ENCODE data around the gene CHID1. TPM values are rescaled to one million over a fixed set of nuclear protein-coding genes. Genes with fewer than 3 reads are reported as not detected.

The CHID1 gene
- total RNA-seq, 1 experiment from 2014 or later: 85.6 TPM

DNA sequence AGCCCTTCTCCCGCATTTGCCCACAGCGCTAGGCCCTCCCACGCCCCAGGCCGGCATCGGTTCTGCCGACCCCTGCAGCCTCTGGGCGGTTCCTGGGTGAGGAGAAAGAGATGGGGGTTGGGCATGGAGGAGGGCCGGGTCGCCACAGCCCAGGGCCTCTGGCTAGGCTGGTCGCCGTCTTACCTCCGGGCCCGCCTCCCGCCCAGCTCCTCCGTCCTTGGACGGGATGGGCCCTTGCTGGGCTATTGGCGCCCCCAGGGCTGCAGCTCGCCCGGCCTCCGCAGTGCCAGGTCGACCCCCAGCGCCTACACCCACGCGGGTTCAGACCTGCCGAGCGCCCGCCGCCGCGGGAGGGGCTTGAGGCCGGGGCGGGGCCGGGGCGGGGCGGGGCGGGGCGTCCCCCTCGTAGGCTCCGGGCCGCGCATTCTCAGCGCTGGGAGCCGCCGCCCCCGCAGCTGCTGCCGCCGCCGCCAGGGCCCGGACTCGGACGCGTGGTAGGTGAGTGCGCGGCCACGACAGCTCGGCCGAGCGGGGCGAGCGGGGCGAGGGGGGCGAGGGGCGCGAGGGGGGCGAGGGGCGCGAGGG is 78.0 kb downstream of the CHID1 start, which contains the start of gene CD151:
TSS of gene CD151 (plus strand) at position 424 of the 585 bp plus-strand sequence. CDS start 3,118 bp downstream, outside the sequence.
- H3K4me1 ChIP-seq (replicated peaks; ENCODE audit: insufficient read depth): peaks cover 24% of the 10 kb centered on the region
- DNase-seq: peak; percentile 34 to 60

DNA sequence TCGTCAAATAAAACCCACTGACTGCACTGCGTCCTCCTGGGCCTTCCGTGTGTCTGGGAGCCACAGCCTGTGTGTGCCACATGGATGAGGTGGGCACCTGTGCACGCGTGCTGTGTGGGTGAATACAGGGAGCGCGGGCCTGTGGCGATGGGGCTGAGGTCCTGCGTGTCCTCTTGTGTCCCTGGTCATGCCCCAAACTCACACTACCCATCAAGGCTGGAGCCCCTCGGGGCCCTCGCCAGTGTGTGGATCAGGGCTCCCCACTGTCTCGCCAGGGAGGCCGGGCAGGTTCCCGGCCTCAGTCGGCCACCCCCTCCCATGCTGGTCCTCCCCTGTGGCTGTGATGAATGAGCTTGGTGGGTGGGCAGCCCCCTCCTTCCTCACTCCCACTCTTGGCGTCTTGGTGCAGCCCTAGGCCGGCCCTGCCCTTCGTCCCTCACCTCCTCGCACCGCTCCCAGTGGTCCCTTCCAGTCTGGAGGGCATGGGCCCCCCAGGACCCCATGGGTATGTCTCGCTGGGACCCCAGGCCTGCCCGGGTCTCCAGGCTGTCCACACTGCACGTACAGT is 78.6 kb downstream of the CHID1 start:
- POLR2A ChIA-PET (ENCODE audit: unreplicated experiment): interaction anchor here (0.5 to 0.6 kb wide), 2 partner anchors 12 to 23 kb away, joined by 3 to 5 read pairs; no protein-coding TSS in a partner anchor
- DNase-seq: peak in 1 of 2 experiments; percentile 8
- intact Hi-C loops (cut with micrococcal nuclease; ENCODE audit: unreplicated experiment): no loop called here
- H3K4me1 ChIP-seq (replicated peaks; ENCODE audit: insufficient read depth): peaks cover 24% of the 10 kb centered on the region
- peaks cover 12% of the 10 kb centered on the region for H3K79me2 ChIP-seq (ENCODE audit: low read depth)
- H3K4me3 ChIP-seq: peak overlapping the region; percentile 59
- no peaks in the 10 kb centered on the region for H3K27me3 ChIP-seq (ENCODE audit: insufficient read depth, low read depth)
- peak overlapping the region; percentile 96 for H3K4me2 ChIP-seq
- H3K36me3 ChIP-seq (ENCODE audit: low read depth): no peaks in the 10 kb centered on the region
- H2AFZ ChIP-seq: no peak overlapping the region
- CTCF ChIA-PET: interaction anchor here (0.5 kb wide), 1 partner anchor 13 kb away, joined by 4 read pairs; no protein-coding TSS in a partner anchor
- H3K27ac ChIP-seq: no peak overlapping the region
- TF ChIP-seq, protein P1, sequence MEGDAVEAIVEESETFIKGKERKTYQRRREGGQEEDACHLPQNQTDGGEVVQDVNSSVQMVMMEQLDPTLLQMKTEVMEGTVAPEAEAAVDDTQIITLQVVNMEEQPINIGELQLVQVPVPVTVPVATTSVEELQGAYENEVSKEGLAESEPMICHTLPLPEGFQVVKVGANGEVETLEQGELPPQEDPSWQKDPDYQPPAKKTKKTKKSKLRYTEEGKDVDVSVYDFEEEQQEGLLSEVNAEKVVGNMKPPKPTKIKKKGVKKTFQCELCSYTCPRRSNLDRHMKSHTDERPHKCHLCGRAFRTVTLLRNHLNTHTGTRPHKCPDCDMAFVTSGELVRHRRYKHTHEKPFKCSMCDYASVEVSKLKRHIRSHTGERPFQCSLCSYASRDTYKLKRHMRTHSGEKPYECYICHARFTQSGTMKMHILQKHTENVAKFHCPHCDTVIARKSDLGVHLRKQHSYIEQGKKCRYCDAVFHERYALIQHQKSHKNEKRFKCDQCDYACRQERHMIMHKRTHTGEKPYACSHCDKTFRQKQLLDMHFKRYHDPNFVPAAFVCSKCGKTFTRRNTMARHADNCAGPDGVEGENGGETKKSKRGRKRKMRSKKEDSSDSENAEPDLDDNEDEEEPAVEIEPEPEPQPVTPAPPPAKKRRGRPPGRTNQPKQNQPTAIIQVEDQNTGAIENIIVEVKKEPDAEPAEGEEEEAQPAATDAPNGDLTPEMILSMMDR (conservative IDR thresholded peaks at IDR 0.05): no peak
- TF ChIP-seq EZH2 (IDR thresholded peaks at IDR 0.05; ENCODE audit: low read depth): no peak
- H3K9me2 ChIP-seq (ENCODE audit: insufficient read depth): no peaks in the 10 kb centered on the region
- BruUV-seq (replicated peaks): no TSS peak
- peaks cover 21% of the 10 kb centered on the region; the same call in 1 of the 2 replicates for H3F3A ChIP-seq (ENCODE audit: insufficient read depth, low read depth)
- H3K9me3 ChIP-seq (ENCODE audit: insufficient read depth, low read depth): no peaks in the 10 kb centered on the region
- no peaks in the 10 kb centered on the region for H4K20me1 ChIP-seq (ENCODE audit: insufficient read depth)

More for the DNA sequence above, 78.0 kb downstream of the CHID1 start, which contains the start of gene CD151:
- H3F3A ChIP-seq (ENCODE audit: insufficient read depth, low read depth): peaks cover 17% of the 10 kb centered on the region; the same call in 1 of the 2 replicates
- intact Hi-C loops (cut with micrococcal nuclease; ENCODE audit: unreplicated experiment): no loop called here
- H3K4me3 ChIP-seq: peak within 1 kb of the TSS; percentile 67
- H3K79me2 ChIP-seq (ENCODE audit: low read depth): peaks cover 12% of the 10 kb centered on the region
- peak within 1 kb of the TSS; percentile 78 for H3K27ac ChIP-seq
- peak within 1 kb of the TSS; percentile 96 for H3K4me2 ChIP-seq
- H3K9me3 ChIP-seq (ENCODE audit: insufficient read depth, low read depth): no peaks in the 10 kb centered on the region
- no TSS peak for BruUV-seq (replicated peaks)
- no peak for TF ChIP-seq EZH2 (IDR thresholded peaks at IDR 0.05; ENCODE audit: low read depth)
- TF ChIP-seq, protein P1 (conservative IDR thresholded peaks at IDR 0.05): no peak
- ChIA-PET CTCF (interaction anchor here (0.5 kb wide), 1 partner anchor 13 kb away, joined by 4 read pairs; no protein-coding TSS in a partner anchor), POLR2A (ENCODE audit: unreplicated experiment) (interaction anchor here (0.5 to 0.6 kb wide), 2 partner anchors 13 to 23 kb away, joined by 3 to 5 read pairs; no protein-coding TSS in a partner anchor)
- no peaks in the 10 kb centered on the region for H4K20me1 ChIP-seq (ENCODE audit: insufficient read depth)
- H3K36me3 ChIP-seq (ENCODE audit: low read depth): no peaks in the 10 kb centered on the region
- no peaks in the 10 kb centered on the region for H3K9me2 ChIP-seq (ENCODE audit: insufficient read depth)
- no peaks in the 10 kb centered on the region for H3K27me3 ChIP-seq (ENCODE audit: insufficient read depth, low read depth)
- H2AFZ ChIP-seq: no peak within 1 kb of the TSS

DNA sequence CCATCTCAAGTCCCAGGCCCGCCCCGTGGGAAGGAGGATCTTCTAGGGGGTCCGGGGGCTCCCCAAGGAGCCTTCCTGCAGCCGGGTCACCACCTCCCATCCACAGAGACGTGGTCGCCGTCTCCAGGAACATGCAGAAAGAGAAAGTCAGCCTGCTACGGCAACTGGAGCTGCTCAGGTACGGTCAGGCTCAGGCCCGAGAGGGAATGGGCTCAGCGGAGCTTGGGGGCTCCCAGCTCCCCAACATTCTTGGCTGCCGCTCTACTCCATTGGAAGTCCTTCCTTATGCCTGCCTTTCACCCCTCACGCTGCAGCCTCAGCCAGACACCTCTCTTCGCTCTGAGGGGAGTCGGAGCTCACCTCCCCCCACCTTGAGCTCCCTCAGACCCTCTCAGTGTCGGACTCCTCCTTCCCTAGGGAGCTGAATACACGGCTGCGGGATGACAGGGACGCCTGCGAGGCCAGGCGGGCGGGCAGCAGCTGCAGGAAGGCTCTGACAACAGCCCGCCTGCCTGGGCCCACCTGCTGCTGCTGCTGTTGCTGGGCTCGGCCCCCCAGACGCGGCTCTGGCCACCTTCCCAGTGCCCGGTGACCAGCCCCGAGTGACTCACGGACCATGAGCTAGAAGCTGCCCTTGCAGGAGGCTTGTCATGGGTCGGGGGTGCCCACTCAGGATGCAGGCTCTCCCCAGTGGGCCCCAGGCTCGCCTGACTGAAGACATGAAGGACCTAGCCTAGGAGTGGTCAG is 79.3 kb downstream of the CHID1 start:
- Histone ChIP-seq H3K4me3 (no peak overlapping the region), H3K4me1 (replicated peaks; ENCODE audit: insufficient read depth) (peaks cover 28% of the 10 kb centered on the region), H3K27ac (no peak overlapping the region), H2AFZ (no peak overlapping the region), H3K9me2 (ENCODE audit: insufficient read depth) (no peaks in the 10 kb centered on the region), H3K9me3 (ENCODE audit: insufficient read depth, low read depth) (no peaks in the 10 kb centered on the region), H3K4me2 (peak overlapping the region; percentile 96), H3K27me3 (ENCODE audit: insufficient read depth, low read depth) (no peaks in the 10 kb centered on the region), H4K20me1 (ENCODE audit: insufficient read depth) (no peaks in the 10 kb centered on the region), H3F3A (ENCODE audit: insufficient read depth, low read depth) (peaks cover 21% of the 10 kb centered on the region; the same call in 1 of the 2 replicates), H3K79me2 (ENCODE audit: low read depth) (peaks cover 12% of the 10 kb centered on the region), H3K36me3 (ENCODE audit: low read depth) (no peaks in the 10 kb centered on the region)
- POLR2A ChIA-PET (ENCODE audit: unreplicated experiment): interaction anchor here (0.6 kb wide), 1 partner anchor 18 kb away, joined by 7 read pairs; no protein-coding TSS in a partner anchor
- intact Hi-C loops (cut with micrococcal nuclease; ENCODE audit: unreplicated experiment): no loop called here
- BruUV-seq (replicated peaks): no TSS peak
- CTCF ChIA-PET: no interaction called here
- TF ChIP-seq, protein P1 (conservative IDR thresholded peaks at IDR 0.05): no peak
- no peak for TF ChIP-seq EZH2 (IDR thresholded peaks at IDR 0.05; ENCODE audit: low read depth)
- DNase-seq: peak in 1 of 2 experiments; percentile 4

All from PC-9 (cell line).